Transverse colon (tissue), 4 donors: Measurements from ENCODE around the gene TLN1. TPM values are rescaled to one million over a fixed set of nuclear protein-coding genes. Genes with fewer than 3 reads are reported as not detected.
A peak's percentile ranks its signal among the peaks of the same experiment; 100 is the strongest.

Experiments used
- DNase-seq: peaks from one replicate; pipeline ENCODE4 v3.0.0-alpha.2; 2019
- H3K27ac ChIP-seq, 4 donors: fragments of 200-600 bp; sonication (generic); 2 replicates each; pipeline ENCODE4 v1.5.1; 2016 to 2018; ENCODE audit warnings: inconsistent platforms in 4 of 4
- H3K27me3 ChIP-seq: fragments of 200-600 bp; sonication (generic); 2 replicates; pipeline ENCODE4 v1.5.1; 2017; ENCODE audit warnings: inconsistent platforms
- H3K36me3 ChIP-seq, 4 donors: fragments of 200-600 bp; sonication (generic); 2 replicates each; pipeline ENCODE4 v1.5.1; 2017 to 2019; ENCODE audit warnings: inconsistent platforms in 4 of 4
- H3K4me1 ChIP-seq, 4 donors: fragments of 200-600 bp; sonication (generic); 2 replicates each; pipeline ENCODE4 v1.5.1; 2017 to 2020; ENCODE audit warnings: inconsistent platforms in 4 of 4
- H3K4me3 ChIP-seq, 4 donors: fragments of 200-600 bp; sonication (generic); 1 replicate in 1 of 4; 2 replicates in 3 of 4; pipeline versions ENCODE4 v1.5.1 to v1.6.1; 2017 to 2019; ENCODE audit warnings: inconsistent platforms in 4 of 4
- H3K9me3 ChIP-seq, 2 donors: fragments of 200-600 bp; sonication (generic); 2 replicates each; pipeline ENCODE4 v1.5.1; 2017 to 2019; ENCODE audit warnings: inconsistent platforms in 2 of 2
- CTCF ChIP-seq, 5 experiments: fragments of 200-600 bp in 3 of 5; fragments of 450-650 bp in 2 of 5; sonication (generic) in 3 of 5; IDR thresholded peaks; 1 replicate in 2 of 5; 2 replicates in 3 of 5; pipeline ENCODE4 v1.5.1; 2016 to 2017; ENCODE audit warnings: antibody characterized with exemption in 5 of 5, inconsistent platforms in 3 of 5, mild to moderate bottlenecking in 2 of 5, moderate library complexity in 1 of 5
- EP300 ChIP-seq: sonication (generic); formaldehyde crosslinking; IDR thresholded peaks from one replicate; pipeline ENCODE4 v1.6.1; 2017; ENCODE audit warnings: antibody characterized with exemption, low read depth
- POLR2A ChIP-seq: fragments of 450-650 bp; IDR thresholded peaks from one replicate; pipeline ENCODE4 v1.6.1; 2016; ENCODE audit warnings: antibody characterized with exemption, mild to moderate bottlenecking, moderate library complexity
- POLR2AphosphoS5 ChIP-seq, 3 donors: sonication (generic); formaldehyde crosslinking; IDR thresholded peaks; one replicate each; pipeline ENCODE4 v1.6.1; 2016; ENCODE audit warnings: antibody characterized with exemption in 3 of 3
- WGBS, 2 donors: methylation state at CpG; one replicate each; pipeline ENCODE4 v1.1.5; 2018; ENCODE audit warnings: low coverage in 1 of 2; 5-methylcytosine and 5-hydroxymethylcytosine counted together
- in situ Hi-C, 4 donors: fragments of 200-750 bp; cut with MboI; loops; one replicate each; pipeline versions ENCODE4 v1.15.0 to v1.15.1; 2017; ENCODE audit warnings: low sequenced_read_pairs in 3 of 4, low pct_ligation_motif_present in 1 of 4, low pct_unique_long_range_greater_than_20kb in 1 of 4
- intact Hi-C: fragments of 100-400 bp; cut with DNase I; formaldehyde crosslinking; loops from one replicate; pipeline ENCODE4 v1.15.1; 2023; ENCODE audit warnings: low total_unique reads
- total RNA-seq, 4 donors: library from RNA; depleted of rRNA; stranded (reverse); fragments of >200 nt; gene quantifications; one replicate each; pipeline ENCODE4 v1.1.0, GENCODE V29; 2016

Gene TLN1
- total RNA-seq, 4 donors from 2014 or later = 158 to 328 (median 177) TPM

GRCh38 chr9:35746583-35746982 lies 14.6 kb upstream of the TLN1 start:
- in situ Hi-C loops = loop anchor here in 1 of 4 donors (10.0 kb wide), 1 partner anchor 92 kb away; the partner anchor contains the start of genes CCDC107, RMRP and SIT1
- H3K36me3 ChIP-seq = peaks cover 0 to 31% (median 12%) of the 10 kb centered on the region in 4 donors
- TF ChIP-seq POLR2A = peak; percentile 31
- no peak for TF ChIP-seq CTCF (IDR thresholded peaks at IDR 0.05)
- TF ChIP-seq POLR2AphosphoS5 (IDR thresholded peaks at IDR 0.05) = peak in 2 of 3 donors; percentile 27 to 64
- TF ChIP-seq EP300 = no peak
- intact Hi-C loops = no loop called here
- DNase-seq = peak; percentile 61
- no peaks in the 10 kb centered on the region for H3K27me3 ChIP-seq
- H3K4me3 ChIP-seq = peak overlapping the region; percentile 20 to 93 (median 72)
- H3K4me1 ChIP-seq = peaks cover 6 to 47% (median 38%) of the 10 kb centered on the region in 4 donors
- 0 to 30% methylated on average over 2 to 3 of the region's 3 CpGs for WGBS, 2 donors
- H3K9me3 ChIP-seq = no peaks in the 10 kb centered on the region
- H3K27ac ChIP-seq = peak overlapping the region; percentile 92 to 97 (median 94)

- no peak for DNase-seq
- Histone ChIP-seq H3K9me3 (no peaks in the 10 kb centered on the region), H3K4me3 (peak overlapping the region in 3 of 4 donors; percentile 71 to 93 (median 72)), H3K27me3 (no peaks in the 10 kb centered on the region), H3K36me3 (peaks cover 0 to 36% (median 10%) of the 10 kb centered on the region in 4 donors), H3K27ac (peak overlapping the region; percentile 17 to 97 (median 72)), H3K4me1 (peaks cover 6 to 45% (median 38%) of the 10 kb centered on the region in 4 donors)
- WGBS, 2 donors = 40 to 53% methylated on average over 1 of the region's 1 CpG
- TF ChIP-seq POLR2A (no peak), EP300 (no peak), POLR2AphosphoS5 (IDR thresholded peaks at IDR 0.05) (no peak), CTCF (IDR thresholded peaks at IDR 0.05) (no peak)
- intact Hi-C loops (no loop called here), in situ Hi-C loops (loop anchor here in 1 of 4 donors (10.0 kb wide), 1 partner anchor 91 kb away; the partner anchor contains the start of genes CCDC107, RMRP and SIT1)
These were observed 13.6 kb upstream of the TLN1 start for GRCh38 chr9:35745569-35745968.

GRCh38 chr9:35743880-35744518 lies 12.0 kb upstream of the TLN1 start:
- Histone ChIP-seq H3K9me3 (no peaks in the 10 kb centered on the region), H3K4me3 (no peak overlapping the region), H3K27ac (peak overlapping the region in 1 of 4 donors; percentile 52), H3K36me3 (peaks cover 0 to 51% (median 17%) of the 10 kb centered on the region in 4 donors), H3K27me3 (no peaks in the 10 kb centered on the region), H3K4me1 (peaks cover 6 to 37% (median 28%) of the 10 kb centered on the region in 4 donors)
- no peak for DNase-seq
- 57 to 83% methylated on average over 3 to 8 of the region's 8 CpGs for WGBS, 2 donors
- in situ Hi-C loops = loop anchor here in 1 of 4 donors (10.0 kb wide), 1 partner anchor 89 kb away; the partner anchor contains the start of genes CCDC107, RMRP and SIT1
- TF ChIP-seq POLR2A = no peak
- no peak for TF ChIP-seq CTCF (IDR thresholded peaks at IDR 0.05)
- no peak for TF ChIP-seq EP300
- no peak for TF ChIP-seq POLR2AphosphoS5 (IDR thresholded peaks at IDR 0.05)
- intact Hi-C loops = no loop called here

- Histone ChIP-seq H3K27ac (no peak overlapping the region), H3K9me3 (no peaks in the 10 kb centered on the region), H3K4me1 (peaks cover 6 to 37% (median 28%) of the 10 kb centered on the region in 4 donors), H3K4me3 (no peak overlapping the region), H3K36me3 (peaks cover 0 to 57% (median 20%) of the 10 kb centered on the region in 4 donors), H3K27me3 (no peaks in the 10 kb centered on the region)
- intact Hi-C loops (no loop called here), in situ Hi-C loops (loop anchor here in 1 of 4 donors (10.0 kb wide), 1 partner anchor 89 kb away; the partner anchor contains the start of genes CCDC107, RMRP and SIT1)
- WGBS, 2 donors = 63 to 67% methylated on average over 2 of the region's 2 CpGs
- TF ChIP-seq POLR2AphosphoS5 (IDR thresholded peaks at IDR 0.05) (no peak), EP300 (no peak), CTCF (IDR thresholded peaks at IDR 0.05) (no peak)
- DNase-seq = no peak
These were observed 11.5 kb upstream of the TLN1 start for GRCh38 chr9:35743452-35743851.
